Keratinocyte (primary cell): ENCODE data around the gene MPZL2.

Experiments
- EZH2 ChIP-seq: IDR thresholded peaks from one replicate; pipeline ENCODE4 v1.6.1; 2012; ENCODE audit warnings: inconsistent platforms, mild to moderate bottlenecking, low read length, moderate library complexity
- TF ChIP-seq, protein P1 (sequence below), 3 experiments: IDR thresholded peaks in 1 of 3; conservative IDR thresholded peaks in 1 of 3; optimal IDR thresholded peaks in 1 of 3; 2 replicates in 2 of 3; 3 replicates in 1 of 3; pipeline versions ENCODE3 to v1.5.1; 2011; ENCODE audit warnings: low read length in 3 of 3, mild to moderate bottlenecking in 3 of 3, moderate library complexity in 2 of 3, control low read depth in 1 of 3, inconsistent platforms in 1 of 3; ENCODE audit not compliant: insufficient read depth in 2 of 3; ENCODE audit errors: extremely low read depth in 1 of 3

DNA sequence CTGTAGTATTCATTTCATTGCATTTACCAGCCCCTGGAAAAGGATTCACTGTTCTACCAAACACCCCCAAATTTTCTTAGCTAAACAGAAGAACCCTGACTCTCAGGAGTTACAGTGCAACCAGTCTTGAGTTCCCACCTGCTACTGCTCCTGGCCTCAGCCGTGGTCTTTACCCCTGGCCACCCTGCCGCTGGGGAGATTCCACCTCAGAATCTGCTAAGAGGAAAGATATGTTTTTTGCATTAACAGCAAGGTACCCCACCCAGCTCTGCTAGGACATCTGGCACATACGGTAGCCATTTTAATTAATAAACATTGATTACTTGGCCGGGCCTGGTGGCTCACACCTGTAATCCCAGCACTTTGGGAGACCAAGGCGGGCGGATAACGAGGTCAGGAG, 48.3 kb downstream of the MPZL2 start:
- TF ChIP-seq, protein P1, sequence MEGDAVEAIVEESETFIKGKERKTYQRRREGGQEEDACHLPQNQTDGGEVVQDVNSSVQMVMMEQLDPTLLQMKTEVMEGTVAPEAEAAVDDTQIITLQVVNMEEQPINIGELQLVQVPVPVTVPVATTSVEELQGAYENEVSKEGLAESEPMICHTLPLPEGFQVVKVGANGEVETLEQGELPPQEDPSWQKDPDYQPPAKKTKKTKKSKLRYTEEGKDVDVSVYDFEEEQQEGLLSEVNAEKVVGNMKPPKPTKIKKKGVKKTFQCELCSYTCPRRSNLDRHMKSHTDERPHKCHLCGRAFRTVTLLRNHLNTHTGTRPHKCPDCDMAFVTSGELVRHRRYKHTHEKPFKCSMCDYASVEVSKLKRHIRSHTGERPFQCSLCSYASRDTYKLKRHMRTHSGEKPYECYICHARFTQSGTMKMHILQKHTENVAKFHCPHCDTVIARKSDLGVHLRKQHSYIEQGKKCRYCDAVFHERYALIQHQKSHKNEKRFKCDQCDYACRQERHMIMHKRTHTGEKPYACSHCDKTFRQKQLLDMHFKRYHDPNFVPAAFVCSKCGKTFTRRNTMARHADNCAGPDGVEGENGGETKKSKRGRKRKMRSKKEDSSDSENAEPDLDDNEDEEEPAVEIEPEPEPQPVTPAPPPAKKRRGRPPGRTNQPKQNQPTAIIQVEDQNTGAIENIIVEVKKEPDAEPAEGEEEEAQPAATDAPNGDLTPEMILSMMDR (optimal IDR thresholded peaks at IDR 0.05 in 1 of 3, IDR thresholded peaks at IDR 0.05 in 1 of 3, conservative IDR thresholded peaks at IDR 0.05 in 1 of 3; ENCODE audit: extremely low read depth in 1 of 3, insufficient read depth in 2 of 3, low read length in 3 of 3): no peak
- no peak for TF ChIP-seq EZH2
